ENCODE data around the gene WDFY1.

The WDFY1 gene

DNA sequence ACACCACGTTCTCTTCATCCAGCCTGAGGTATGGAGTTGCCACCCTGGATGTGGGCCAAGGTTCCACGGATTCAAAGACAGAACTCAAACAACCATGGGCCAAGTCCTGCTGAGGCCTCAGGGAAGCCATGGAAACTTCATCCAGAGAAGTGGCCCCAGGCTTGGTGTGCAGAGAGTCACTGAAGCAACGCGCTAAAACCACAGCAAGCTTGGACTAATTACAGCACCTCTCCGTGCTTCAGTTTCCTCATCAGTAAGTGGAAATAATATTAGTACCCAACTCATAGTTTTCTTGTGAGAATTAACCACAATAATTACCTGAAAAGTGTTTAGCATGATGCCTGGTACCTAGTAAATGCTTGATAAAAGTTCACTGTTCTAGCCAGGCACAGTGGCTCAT is 88.6 kb downstream of the WDFY1 start:
- DNase-seq (ENCODE audit: low read depth, low spot score), result no peak
- H3K4me3 ChIP-seq (ENCODE audit: low read depth, low read length), result no peak overlapping the region
- TF ChIP-seq CTCF (IDR thresholded peaks at IDR 0.05; ENCODE audit: low read depth, low read length), result no peak
- in situ Hi-C loops (cut with HindIII; ENCODE audit: low sequenced_read_pairs), result no loop called here

DNA sequence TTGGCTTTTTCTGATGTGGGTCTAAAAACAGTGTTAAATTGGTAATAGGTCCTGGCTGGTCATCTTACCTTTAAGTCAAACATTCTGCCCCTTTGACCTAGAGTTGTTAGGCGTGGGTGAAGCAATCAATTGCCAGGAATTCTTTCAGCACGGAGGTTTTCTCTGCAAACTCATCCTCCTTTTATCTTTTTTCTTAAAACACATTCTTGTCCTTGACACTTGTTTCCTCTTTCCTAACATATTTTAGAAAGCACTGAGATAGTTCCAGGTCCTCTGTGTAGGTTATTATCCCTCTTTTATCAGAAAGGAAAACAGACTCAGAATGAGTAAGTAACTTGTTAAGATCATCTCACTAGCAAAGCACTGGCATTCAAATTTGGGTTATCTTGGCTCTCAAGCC is 89.1 kb downstream of the WDFY1 start:
- no peak overlapping the region for H3K4me3 ChIP-seq (ENCODE audit: low read depth, low read length)
- no peak for DNase-seq (ENCODE audit: low read depth, low spot score)
- in situ Hi-C loops (cut with HindIII; ENCODE audit: low sequenced_read_pairs), result no loop called here
- TF ChIP-seq CTCF (IDR thresholded peaks at IDR 0.05; ENCODE audit: low read depth, low read length), result no peak

- no peak overlapping the region for H3K4me3 ChIP-seq (ENCODE audit: low read depth, low read length)
- peak; percentile 61 for DNase-seq (ENCODE audit: low read depth, low spot score)
- in situ Hi-C loops (cut with HindIII; ENCODE audit: low sequenced_read_pairs), result no loop called here
- TF ChIP-seq CTCF (IDR thresholded peaks at IDR 0.05; ENCODE audit: low read depth, low read length), result no peak
Observed at GRCh38 chr2:223855426-223855825, 89.7 kb downstream of the WDFY1 start.

- in situ Hi-C loops (cut with HindIII; ENCODE audit: low sequenced_read_pairs), result no loop called here
- no peak overlapping the region for H3K4me3 ChIP-seq (ENCODE audit: low read depth, low read length)
- DNase-seq (ENCODE audit: low read depth, low spot score), result no peak
Observed at GRCh38 chr2:223854741-223855140, 90.4 kb downstream of the WDFY1 start.

DNA sequence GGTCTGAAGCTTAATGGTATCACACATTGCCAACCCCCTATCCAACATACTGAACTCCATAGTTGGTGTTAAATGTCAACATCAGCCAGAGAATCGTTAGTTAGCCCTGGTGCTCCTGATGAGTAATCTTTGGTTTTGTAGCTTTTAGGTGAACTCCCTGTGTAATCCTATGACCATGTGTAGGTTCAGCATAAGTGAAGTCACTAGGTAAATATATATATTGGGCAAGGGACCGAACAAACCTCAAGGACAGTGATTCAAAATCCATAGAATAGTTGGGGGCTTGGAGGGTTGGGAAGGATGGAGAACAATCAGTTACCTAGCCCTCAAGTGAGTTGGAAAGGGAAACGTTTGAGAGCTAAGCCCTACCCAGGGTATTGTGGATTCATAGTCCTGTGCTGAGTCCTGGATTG is 91.7 kb downstream of the WDFY1 start:
- no peak for DNase-seq (ENCODE audit: low read depth, low spot score)
- H3K4me3 ChIP-seq (ENCODE audit: low read depth, low read length), result no peak overlapping the region

More at GRCh38 chr2:223854741-223855140, 90.4 kb downstream of the WDFY1 start:
- no peak for TF ChIP-seq CTCF (IDR thresholded peaks at IDR 0.05; ENCODE audit: low read depth, low read length)

GRCh38 chr2:223852281-223852795 is 92.8 kb downstream of the WDFY1 start:
- TF ChIP-seq CTCF (IDR thresholded peaks at IDR 0.05; ENCODE audit: low read depth, low read length), result no peak
- DNase-seq (ENCODE audit: low read depth, low spot score), result no peak
- in situ Hi-C loops (cut with HindIII; ENCODE audit: low sequenced_read_pairs), result no loop called here
- H3K4me3 ChIP-seq (ENCODE audit: low read depth, low read length), result no peak overlapping the region

More for the DNA sequence above, 91.7 kb downstream of the WDFY1 start:
- no peak for TF ChIP-seq CTCF (IDR thresholded peaks at IDR 0.05; ENCODE audit: low read depth, low read length)
- in situ Hi-C loops (cut with HindIII; ENCODE audit: low sequenced_read_pairs), result no loop called here

GRCh38 chr2:223847410-223847809 is 97.7 kb downstream of the WDFY1 start:
- DNase-seq (ENCODE audit: low read depth, low spot score), result no peak
- no peak for TF ChIP-seq CTCF (IDR thresholded peaks at IDR 0.05; ENCODE audit: low read depth, low read length)
- H3K4me3 ChIP-seq (ENCODE audit: low read depth, low read length), result no peak overlapping the region
- in situ Hi-C loops (cut with HindIII; ENCODE audit: low sequenced_read_pairs), result no loop called here

Measured in astrocyte of the spinal cord (primary cell).